SK-N-SH treated with all-trans-retinoic acid at 6 μM for 48 hours (cell line): Measurements from ENCODE around the gene DNASE2.

Source experiments
- ATAC-seq: fragments of 200-7000 bp; cut with Tn5 transposase; 3 replicates; pipeline ENCODE4 v1.9.1; 2020; ENCODE audit warnings: mild to moderate bottlenecking, moderate library complexity
- ARNTL ChIP-seq: fragments of 450-650 bp; formaldehyde crosslinking; IDR thresholded peaks from 2 replicates; pipeline ENCODE4 v1.5.0; 2020; ENCODE audit warnings: low read depth, mild to moderate bottlenecking, moderate library complexity, borderline replicate concordance
- BACH2 ChIP-seq: fragments of 250-450 bp; sonication (Bioruptor Pico); IDR thresholded peaks from 2 replicates; pipeline ENCODE4 v1.9.0; 2021; ENCODE audit warnings: mild to moderate bottlenecking, borderline replicate concordance
- CSDC2 ChIP-seq: fragments of 250-450 bp; sonication (Bioruptor Pico); IDR thresholded peaks from 2 replicates; pipeline ENCODE4 v1.5.0; 2020; ENCODE audit warnings: mild to moderate bottlenecking, moderate library complexity
- GLIS3 ChIP-seq: fragments of 250-450 bp; sonication (Bioruptor Pico); IDR thresholded peaks from 2 replicates; pipeline ENCODE4 v1.5.0; 2020; ENCODE audit warnings: mild to moderate bottlenecking, moderate library complexity
- ISL1 ChIP-seq: fragments of 250-450 bp; sonication (Bioruptor Pico); IDR thresholded peaks from 2 replicates; pipeline ENCODE4 v2.1.2; 2022; ENCODE audit warnings: mild to moderate bottlenecking, moderate library complexity
- POU6F1 ChIP-seq: fragments of 250-450 bp; sonication (Bioruptor Pico); IDR thresholded peaks from 2 replicates; pipeline ENCODE4 v1.8.0; 2021; ENCODE audit warnings: low read depth, mild to moderate bottlenecking, moderate library complexity, borderline replicate concordance
- TCF4 ChIP-seq: fragments of 250-450 bp; sonication (Bioruptor Pico); IDR thresholded peaks from 2 replicates; pipeline ENCODE4 v1.8.0; 2021; ENCODE audit warnings: mild to moderate bottlenecking, moderate library complexity, borderline replicate concordance
- TOX ChIP-seq: fragments of 250-450 bp; sonication (Bioruptor Pico); IDR thresholded peaks from 2 replicates; pipeline ENCODE4 v1.8.0; 2021; ENCODE audit warnings: mild to moderate bottlenecking, moderate library complexity, borderline replicate concordance
- ZFP3 ChIP-seq: fragments of 250-450 bp; sonication (Bioruptor Pico); IDR thresholded peaks from 2 replicates; pipeline ENCODE4 v1.5.0; 2020; ENCODE audit warnings: mild to moderate bottlenecking, moderate library complexity
- ZFP30 ChIP-seq: fragments of 450-650 bp; formaldehyde crosslinking; IDR thresholded peaks from 2 replicates; pipeline ENCODE4 v1.5.0; 2022; ENCODE audit warnings: mild to moderate bottlenecking, moderate library complexity

DNASE2 gene

DNA sequence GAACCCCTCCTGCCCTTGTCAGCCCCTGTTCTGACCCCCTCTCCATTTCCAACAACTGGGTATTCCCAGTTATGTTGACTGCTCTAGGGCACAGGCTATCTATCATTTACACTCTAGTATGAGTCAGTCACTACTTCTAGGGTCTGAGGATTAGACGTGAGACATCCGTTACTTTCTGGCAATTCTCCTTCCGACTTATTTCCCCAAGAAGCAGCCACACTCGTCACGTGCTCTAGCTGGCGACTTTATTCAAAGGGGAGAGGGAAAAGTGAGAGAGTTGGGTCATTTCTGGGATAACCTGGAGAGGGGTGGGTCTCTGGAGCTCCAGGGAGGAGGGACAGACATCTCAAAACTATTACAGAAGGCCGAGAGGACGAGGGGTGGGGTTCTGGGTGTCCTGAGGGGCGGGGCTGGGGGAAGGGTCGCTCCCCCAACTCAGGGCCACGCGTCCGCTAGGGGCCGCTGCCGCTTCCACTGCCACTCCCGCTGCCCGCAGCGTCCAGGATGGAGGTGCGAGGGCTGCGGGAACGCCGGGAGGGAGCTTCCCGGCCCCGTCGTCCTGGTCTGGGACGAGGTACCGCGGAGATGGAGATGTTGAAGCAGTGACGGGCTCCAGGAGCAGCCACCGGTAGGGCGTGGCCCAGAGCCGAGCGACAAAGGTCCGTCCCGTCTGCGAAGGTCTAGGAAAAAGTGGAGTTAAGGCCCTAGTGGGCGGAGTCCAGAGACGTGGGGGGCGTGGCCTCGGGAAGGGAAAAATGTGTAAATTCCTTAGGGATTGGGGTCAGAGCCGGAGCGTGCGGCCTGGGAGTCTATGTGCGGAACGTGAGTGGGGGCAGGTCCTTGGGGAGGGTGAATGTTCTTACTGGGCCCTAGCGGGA, 55.8 kb downstream of the DNASE2 start:
- TF ChIP-seq ZFP30 (no peak), TOX (CRISPR knock-in tag) (no peak), ISL1 (CRISPR knock-in tag) (no peak), BACH2 (CRISPR knock-in tag) (no peak), ARNTL (CRISPR knock-in tag) (no peak), GLIS3 (CRISPR knock-in tag) (no peak), ZFP3 (CRISPR knock-in tag) (no peak), TCF4 (CRISPR knock-in tag) (no peak), POU6F1 (no peak), CSDC2 (CRISPR knock-in tag) (no peak)
- peak; percentile 62 for ATAC-seq
